ENCODE data around the gene MYADML2.

DNA sequence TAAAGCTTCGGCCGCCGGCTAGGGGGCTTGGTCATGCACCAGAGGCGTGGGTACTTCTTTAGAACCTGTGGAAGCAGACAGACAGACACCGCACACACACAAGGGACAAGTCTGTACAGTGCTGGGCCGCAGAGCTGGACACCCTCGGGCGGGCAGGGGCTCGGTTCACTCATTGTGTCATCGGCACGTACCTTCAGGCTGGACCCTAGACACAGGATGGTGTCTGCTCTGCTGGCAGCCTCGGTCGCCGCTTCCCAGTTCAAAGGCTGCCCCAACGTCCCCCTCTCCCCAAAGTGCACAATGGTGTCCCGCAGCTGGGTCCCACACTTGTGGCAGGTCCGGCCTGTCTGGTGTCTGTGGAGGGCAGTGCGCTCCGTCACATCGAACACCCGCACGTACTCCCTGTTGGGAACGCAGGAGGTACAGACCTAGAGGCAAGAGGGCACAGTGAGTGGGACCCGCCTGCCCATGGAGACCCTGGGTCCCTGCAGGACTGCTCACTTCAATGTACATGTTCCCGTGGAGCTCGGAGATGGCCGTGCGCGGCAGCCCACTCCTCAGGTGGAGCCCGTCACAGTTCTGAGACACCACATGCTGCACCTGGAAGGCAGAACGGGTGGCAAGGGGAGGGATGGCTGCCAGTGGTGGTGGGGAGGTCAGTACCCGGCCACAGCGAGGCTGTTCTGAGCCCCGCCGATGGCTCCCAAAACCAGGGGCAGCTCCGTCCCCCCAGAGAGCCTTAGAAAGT, 32.8 kb downstream of the MYADML2 start:
- TF ChIP-seq GATA2 (IDR thresholded peaks at IDR 0.05; ENCODE audit: low read depth, low read length) (no peak), GATA3 (IDR thresholded peaks at IDR 0.05; ENCODE audit: low read depth, low read length) (no peak)

All from SH-SY5Y (cell line).